Measurements from ENCODE around the gene CMTM5.

DNA sequence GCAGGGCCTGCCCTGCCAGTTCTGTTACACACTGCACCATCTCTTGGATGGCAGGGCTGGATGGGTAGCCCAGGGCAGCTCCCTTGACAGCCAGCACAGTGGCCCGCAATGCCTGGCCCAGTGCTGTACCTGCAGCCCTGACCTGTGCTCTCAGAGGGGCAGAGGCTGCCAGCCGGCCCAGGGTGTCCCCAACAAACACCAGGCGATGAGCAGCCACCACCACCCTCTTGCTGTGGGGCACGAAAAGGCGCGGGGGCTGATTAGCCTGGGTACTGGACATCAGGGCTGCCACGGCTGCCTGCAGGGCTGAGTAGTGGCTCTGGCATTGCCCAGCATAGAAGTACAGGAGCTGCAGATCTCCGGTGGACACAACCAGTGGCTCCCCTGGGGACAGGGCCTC, 19.6 kb upstream of the CMTM5 start:
- TF ChIP-seq, protein P1, sequence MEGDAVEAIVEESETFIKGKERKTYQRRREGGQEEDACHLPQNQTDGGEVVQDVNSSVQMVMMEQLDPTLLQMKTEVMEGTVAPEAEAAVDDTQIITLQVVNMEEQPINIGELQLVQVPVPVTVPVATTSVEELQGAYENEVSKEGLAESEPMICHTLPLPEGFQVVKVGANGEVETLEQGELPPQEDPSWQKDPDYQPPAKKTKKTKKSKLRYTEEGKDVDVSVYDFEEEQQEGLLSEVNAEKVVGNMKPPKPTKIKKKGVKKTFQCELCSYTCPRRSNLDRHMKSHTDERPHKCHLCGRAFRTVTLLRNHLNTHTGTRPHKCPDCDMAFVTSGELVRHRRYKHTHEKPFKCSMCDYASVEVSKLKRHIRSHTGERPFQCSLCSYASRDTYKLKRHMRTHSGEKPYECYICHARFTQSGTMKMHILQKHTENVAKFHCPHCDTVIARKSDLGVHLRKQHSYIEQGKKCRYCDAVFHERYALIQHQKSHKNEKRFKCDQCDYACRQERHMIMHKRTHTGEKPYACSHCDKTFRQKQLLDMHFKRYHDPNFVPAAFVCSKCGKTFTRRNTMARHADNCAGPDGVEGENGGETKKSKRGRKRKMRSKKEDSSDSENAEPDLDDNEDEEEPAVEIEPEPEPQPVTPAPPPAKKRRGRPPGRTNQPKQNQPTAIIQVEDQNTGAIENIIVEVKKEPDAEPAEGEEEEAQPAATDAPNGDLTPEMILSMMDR (IDR thresholded peaks at IDR 0.05; ENCODE audit: borderline replicate concordance, extremely low read depth, low read length, poor library complexity, severe bottlenecking): no peak
- no peak for TF ChIP-seq EZH2 (IDR thresholded peaks at IDR 0.05; ENCODE audit: borderline replicate concordance, low read depth, low read length, severe bottlenecking)

Data from DND-41 (cell line).